ENCODE measurements around the gene ZNF384.
"Not testable (repeated sequence)": the region's sequence is repeated elsewhere in the genome, so short reads cannot be mapped to it uniquely, and the experiment has no call there.

ZNF384 gene

DNA sequence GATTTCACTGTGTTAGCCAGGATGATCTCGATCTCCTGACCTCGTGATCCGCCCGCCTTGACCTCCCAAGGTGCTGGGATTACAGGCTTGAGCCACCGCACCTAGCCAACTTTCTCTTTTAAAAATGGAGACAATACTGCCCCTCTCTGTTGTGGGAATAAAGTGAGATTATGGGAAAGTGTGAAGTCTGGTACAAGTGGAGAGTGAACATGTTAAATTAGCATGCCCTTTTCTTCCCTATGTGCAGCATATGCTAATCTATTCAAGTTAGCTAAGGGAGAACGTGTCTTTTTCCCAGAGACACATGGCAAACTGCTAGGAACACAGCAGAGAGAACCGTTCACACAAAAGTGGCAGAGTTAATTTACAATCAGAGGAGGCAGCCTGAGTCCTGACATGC, 36.2 kb upstream of the ZNF384 start:
- H3K4me3 ChIP-seq (ENCODE audit: insufficient read length, low read depth): no peak overlapping the region
- peaks cover 2% of the 10 kb centered on the region for H3K4me1 ChIP-seq (ENCODE audit: insufficient read depth, insufficient read length)
- no peak for DNase-seq (ENCODE audit: low read depth, low spot score)
- TF ChIP-seq ZNF274 (IDR thresholded peaks at IDR 0.05; ENCODE audit: low read depth, low read length) (no peak), SUZ12 (IDR thresholded peaks at IDR 0.05; ENCODE audit: extremely low read depth, insufficient read depth, insufficient read length) (no peak), YY1 (IDR thresholded peaks at IDR 0.05; ENCODE audit: insufficient read depth, insufficient read length) (no peak)
- no peaks in the 10 kb centered on the region for H3K9me3 ChIP-seq (ENCODE audit: insufficient read depth, low read length)
- H3K9ac ChIP-seq (ENCODE audit: insufficient read length, low read depth): peak overlapping the region; percentile 1
- H3K27me3 ChIP-seq (ENCODE audit: insufficient read depth, insufficient read length): no peaks in the 10 kb centered on the region
- H3K36me3 ChIP-seq (ENCODE audit: insufficient read depth, insufficient read length, low read length): peaks cover 45% of the 10 kb centered on the region

DNA sequence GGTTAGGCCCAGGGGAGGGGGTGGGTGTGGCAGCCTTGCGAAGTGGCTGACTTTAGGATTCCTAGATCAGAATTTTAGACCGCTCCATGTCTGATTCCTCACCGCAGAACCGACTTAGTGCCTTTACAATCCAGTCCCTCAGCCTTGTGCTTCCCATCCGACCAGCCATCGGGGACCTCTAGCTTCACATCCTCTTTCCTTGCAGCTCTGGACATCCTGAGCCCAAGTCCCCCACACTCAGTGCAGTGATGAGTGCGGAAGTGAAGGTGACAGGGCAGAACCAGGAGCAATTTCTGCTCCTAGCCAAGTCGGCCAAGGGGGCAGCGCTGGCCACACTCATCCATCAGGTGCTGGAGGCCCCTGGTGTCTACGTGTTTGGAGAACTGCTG, 35.2 kb upstream of the ZNF384 start:
- Histone ChIP-seq H3K4me1 (ENCODE audit: insufficient read depth, insufficient read length) (peaks cover 2% of the 10 kb centered on the region), H3K27me3 (ENCODE audit: insufficient read depth, insufficient read length) (no peaks in the 10 kb centered on the region), H3K9ac (ENCODE audit: insufficient read length, low read depth) (peak overlapping the region; percentile 92), H3K36me3 (ENCODE audit: insufficient read depth, insufficient read length, low read length) (peaks cover 35% of the 10 kb centered on the region), H3K4me3 (ENCODE audit: insufficient read length, low read depth) (peak overlapping the region; percentile 80), H3K9me3 (ENCODE audit: insufficient read depth, low read length) (no peaks in the 10 kb centered on the region)
- peak; percentile 46 for DNase-seq (ENCODE audit: low read depth, low spot score)
- TF ChIP-seq YY1 (IDR thresholded peaks at IDR 0.05; ENCODE audit: insufficient read depth, insufficient read length) (peak; percentile 4), SUZ12 (IDR thresholded peaks at IDR 0.05; ENCODE audit: extremely low read depth, insufficient read depth, insufficient read length) (no peak), ZNF274 (IDR thresholded peaks at IDR 0.05; ENCODE audit: low read depth, low read length) (no peak)

- peaks cover 29% of the 10 kb centered on the region for H3K36me3 ChIP-seq (ENCODE audit: insufficient read depth, insufficient read length, low read length)
- TF ChIP-seq SUZ12 (IDR thresholded peaks at IDR 0.05; ENCODE audit: extremely low read depth, insufficient read depth, insufficient read length) (no peak), YY1 (IDR thresholded peaks at IDR 0.05; ENCODE audit: insufficient read depth, insufficient read length) (peak; percentile 48), ZNF274 (IDR thresholded peaks at IDR 0.05; ENCODE audit: low read depth, low read length) (no peak)
- DNase-seq (ENCODE audit: low read depth, low spot score): peak; percentile 100
- H3K4me3 ChIP-seq (ENCODE audit: insufficient read length, low read depth): peak within 1 kb of the TSS; percentile 80
- no peaks in the 10 kb centered on the region for H3K27me3 ChIP-seq (ENCODE audit: insufficient read depth, insufficient read length)
- peaks cover 2% of the 10 kb centered on the region for H3K4me1 ChIP-seq (ENCODE audit: insufficient read depth, insufficient read length)
- H3K9ac ChIP-seq (ENCODE audit: insufficient read length, low read depth): peak within 1 kb of the TSS; percentile 92
- no peaks in the 10 kb centered on the region for H3K9me3 ChIP-seq (ENCODE audit: insufficient read depth, low read length)
Observed at GRCh38 chr12:6723607-6724408, 34.6 kb upstream of the ZNF384 start, which contains the start of gene COPS7A. Gene COPS7A (plus strand): TSS chr12:6724046. CDS start chr12:6724657, 611 bp downstream.

GRCh38 chr12:6722863-6723262, 33.7 kb upstream of the ZNF384 start:
- peaks cover 20% of the 10 kb centered on the region for H3K36me3 ChIP-seq (ENCODE audit: insufficient read depth, insufficient read length, low read length)
- H3K9me3 ChIP-seq (ENCODE audit: insufficient read depth, low read length): no peaks in the 10 kb centered on the region
- no peak for TF ChIP-seq SUZ12 (IDR thresholded peaks at IDR 0.05; ENCODE audit: extremely low read depth, insufficient read depth, insufficient read length)
- no peak for TF ChIP-seq YY1 (IDR thresholded peaks at IDR 0.05; ENCODE audit: insufficient read depth, insufficient read length)
- TF ChIP-seq ZNF274 (IDR thresholded peaks at IDR 0.05; ENCODE audit: low read depth, low read length): no peak
- no peak for DNase-seq (ENCODE audit: low read depth, low spot score)
- H3K27me3 ChIP-seq (ENCODE audit: insufficient read depth, insufficient read length): no peaks in the 10 kb centered on the region
- peak overlapping the region; percentile 73 for H3K4me3 ChIP-seq (ENCODE audit: insufficient read length, low read depth)
- peak overlapping the region; percentile 90 for H3K9ac ChIP-seq (ENCODE audit: insufficient read length, low read depth)
- H3K4me1 ChIP-seq (ENCODE audit: insufficient read depth, insufficient read length): peaks cover 2% of the 10 kb centered on the region

DNA sequence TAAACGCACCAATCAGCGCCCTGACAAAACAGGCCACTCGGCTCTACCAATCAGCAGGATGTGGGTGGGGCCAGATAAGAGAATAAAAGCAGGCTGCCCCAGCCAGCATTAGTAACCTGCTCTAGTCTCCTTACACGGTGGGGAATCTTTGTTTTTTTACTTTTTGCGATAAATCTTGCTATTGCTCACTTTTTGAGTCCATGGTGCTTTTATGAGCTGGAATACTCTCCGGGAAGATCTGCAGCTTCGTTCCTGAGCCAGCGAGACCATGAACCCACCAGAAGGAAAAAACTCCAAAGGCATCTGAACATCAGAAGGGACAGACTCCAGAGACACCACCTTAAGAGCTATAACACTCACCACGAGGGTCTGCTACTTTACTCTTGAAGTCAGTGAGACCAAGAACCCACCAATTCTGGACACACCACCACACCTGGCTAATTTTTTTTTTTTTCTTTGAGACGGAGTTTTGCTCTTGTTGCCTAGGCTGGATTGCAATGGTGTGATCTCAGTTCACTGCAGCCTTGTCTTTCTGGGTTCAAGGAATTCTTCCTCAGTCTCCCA, 27.8 kb upstream of the ZNF384 start:
- Histone ChIP-seq H3K36me3 (ENCODE audit: insufficient read depth, insufficient read length, low read length) (no peaks in the 10 kb centered on the region), H3K9ac (ENCODE audit: insufficient read length, low read depth) (no peak overlapping the region), H3K4me1 (ENCODE audit: insufficient read depth, insufficient read length) (no peaks in the 10 kb centered on the region), H3K9me3 (ENCODE audit: insufficient read depth, low read length) (peaks cover 7% of the 10 kb centered on the region; the same call in 1 of the 2 replicates), H3K27me3 (ENCODE audit: insufficient read depth, insufficient read length) (no peaks in the 10 kb centered on the region), H3K4me3 (ENCODE audit: insufficient read length, low read depth) (no peak overlapping the region)
- DNase-seq (ENCODE audit: low read depth, low spot score): no peak
- no peak for TF ChIP-seq ZNF274 (IDR thresholded peaks at IDR 0.05; ENCODE audit: low read depth, low read length)
- TF ChIP-seq SUZ12 (IDR thresholded peaks at IDR 0.05; ENCODE audit: extremely low read depth, insufficient read depth, insufficient read length): no peak
- no peak for TF ChIP-seq YY1 (IDR thresholded peaks at IDR 0.05; ENCODE audit: insufficient read depth, insufficient read length)

DNA sequence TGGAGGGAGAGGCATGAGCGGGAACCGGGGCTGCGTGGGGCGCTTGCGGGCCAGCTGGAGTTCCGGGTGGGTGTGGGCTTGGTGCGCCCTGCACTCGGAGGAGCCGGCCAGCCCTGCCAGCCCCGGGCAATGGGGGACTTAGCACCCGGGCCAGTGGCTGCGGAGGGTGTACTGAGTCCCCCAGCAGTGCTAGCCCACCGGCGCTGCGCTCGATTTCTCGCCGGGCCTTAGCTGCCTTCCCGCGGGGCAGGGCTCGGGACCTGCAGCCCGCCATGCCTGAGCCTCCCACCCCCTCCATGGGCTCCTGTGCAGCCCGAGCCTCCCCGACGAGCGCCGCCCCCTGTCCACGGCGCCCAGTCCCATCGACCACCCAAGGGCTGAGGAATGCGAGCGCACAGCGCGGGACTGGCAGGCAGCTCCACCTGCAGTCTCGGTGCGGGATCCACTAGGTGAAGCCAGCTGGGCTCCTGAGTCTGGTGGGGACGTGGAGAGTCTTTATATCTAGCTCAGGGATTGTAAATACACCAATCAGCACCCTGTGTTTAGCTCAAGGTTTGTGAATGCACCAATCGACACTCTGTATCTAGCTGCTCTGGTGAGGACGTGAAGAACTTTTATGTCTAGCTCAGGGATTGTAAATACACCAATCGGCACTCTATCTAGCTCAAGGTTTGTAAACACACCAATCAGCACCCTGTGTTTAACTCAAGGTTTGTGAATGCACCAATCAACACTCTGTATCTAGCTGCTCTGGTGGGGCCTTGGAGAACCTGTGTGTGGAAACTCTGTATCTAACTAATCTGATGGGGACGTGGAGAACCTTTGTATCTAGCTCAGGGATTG, 27.1 kb upstream of the ZNF384 start:
- H3K4me3 ChIP-seq (ENCODE audit: insufficient read length, low read depth); H3K4me1 ChIP-seq (ENCODE audit: insufficient read depth, insufficient read length); H3K36me3 ChIP-seq (ENCODE audit: insufficient read depth, insufficient read length, low read length); H3K9ac ChIP-seq (ENCODE audit: insufficient read length, low read depth); H3K9me3 ChIP-seq (ENCODE audit: insufficient read depth, low read length); DNase-seq (ENCODE audit: low read depth, low spot score); H3K27me3 ChIP-seq (ENCODE audit: insufficient read depth, insufficient read length): not testable (repeated sequence)

GRCh38 chr12:6708960-6709394, 19.8 kb upstream of the ZNF384 start:
- TF ChIP-seq YY1 (IDR thresholded peaks at IDR 0.05; ENCODE audit: insufficient read depth, insufficient read length): no peak
- TF ChIP-seq ZNF274 (IDR thresholded peaks at IDR 0.05; ENCODE audit: low read depth, low read length): no peak
- TF ChIP-seq SUZ12 (IDR thresholded peaks at IDR 0.05; ENCODE audit: extremely low read depth, insufficient read depth, insufficient read length): no peak
- Histone ChIP-seq H3K36me3 (ENCODE audit: insufficient read depth, insufficient read length, low read length) (no peaks in the 10 kb centered on the region), H3K27me3 (ENCODE audit: insufficient read depth, insufficient read length) (no peaks in the 10 kb centered on the region), H3K4me1 (ENCODE audit: insufficient read depth, insufficient read length) (no peaks in the 10 kb centered on the region), H3K9me3 (ENCODE audit: insufficient read depth, low read length) (peaks cover 17% of the 10 kb centered on the region; the same call in 1 of the 2 replicates), H3K4me3 (ENCODE audit: insufficient read length, low read depth) (no peak overlapping the region), H3K9ac (ENCODE audit: insufficient read length, low read depth) (no peak overlapping the region)
- DNase-seq (ENCODE audit: low read depth, low spot score): no peak

DNA sequence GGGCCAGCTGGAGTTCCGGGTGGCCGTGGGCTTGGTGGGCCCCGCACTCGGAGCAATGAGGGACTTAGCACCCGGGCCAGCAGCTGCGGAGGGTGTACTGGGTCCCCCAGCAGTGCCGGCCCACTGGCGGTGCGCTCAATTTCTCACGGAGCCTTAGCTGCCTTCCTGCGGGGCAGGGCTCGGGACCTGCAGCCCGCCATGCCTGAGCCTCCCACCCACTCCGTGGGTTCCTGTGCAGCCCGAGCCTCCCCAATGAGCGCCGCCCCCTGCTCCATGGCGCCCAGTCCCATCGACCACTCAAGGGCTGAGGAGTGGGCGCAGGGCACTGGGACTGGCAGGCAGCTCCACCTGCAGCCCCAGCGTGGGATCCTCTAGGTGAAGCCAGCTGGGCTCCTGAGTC, 19.2 kb upstream of the ZNF384 start:
- H3K36me3 ChIP-seq (ENCODE audit: insufficient read depth, insufficient read length, low read length); DNase-seq (ENCODE audit: low read depth, low spot score); H3K9ac ChIP-seq (ENCODE audit: insufficient read length, low read depth); H3K27me3 ChIP-seq (ENCODE audit: insufficient read depth, insufficient read length); H3K4me1 ChIP-seq (ENCODE audit: insufficient read depth, insufficient read length); H3K4me3 ChIP-seq (ENCODE audit: insufficient read length, low read depth): not testable (repeated sequence)
- peaks cover 17% of the 10 kb centered on the region; the same call in 1 of the 2 replicates for H3K9me3 ChIP-seq (ENCODE audit: insufficient read depth, low read length)
